ENCODE measurements around the gene SLC12A2.

Gene SLC12A2

DNA sequence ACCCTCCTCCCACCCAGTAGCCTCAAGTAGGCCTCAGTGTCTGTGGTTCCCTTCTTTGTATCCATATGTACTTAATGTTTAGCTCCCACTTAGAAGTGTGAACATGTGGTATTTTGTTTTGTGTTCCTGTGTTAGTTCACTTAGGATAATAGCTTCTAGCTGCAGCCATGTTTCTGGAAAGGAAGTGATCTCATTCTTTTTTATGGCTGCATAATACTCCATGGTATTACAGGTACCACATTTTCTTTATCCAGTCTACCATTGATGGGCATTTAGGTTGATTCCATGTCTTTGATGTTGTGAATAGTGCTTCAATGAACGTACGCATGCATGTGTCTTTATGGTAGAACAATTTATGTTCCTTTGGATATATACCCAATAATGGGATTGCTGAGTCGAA lies 74.8 kb downstream of the SLC12A2 start:
- Histone ChIP-seq H3K27ac (ENCODE audit: low read length) (no peak overlapping the region), H3K27me3 (ENCODE audit: control insufficient read depth in 1 of 2, insufficient read depth in 2 of 2, low read length in 2 of 2) (no peaks in the 10 kb centered on the region), H3K4me1 (ENCODE audit: control insufficient read depth, insufficient read depth, low read length) (no peaks in the 10 kb centered on the region), H3K9me3 (ENCODE audit: control insufficient read depth in 2 of 2, low read length in 2 of 2) (no peaks in the 10 kb centered on the region), H3K36me3 (ENCODE audit: control insufficient read depth in 2 of 2, insufficient read depth in 2 of 2, low read length in 2 of 2) (peaks cover 7 to 18% of the 10 kb centered on the region in 2 donors), H3K4me3 (ENCODE audit: low read length in 2 of 2) (no peak overlapping the region), H3K9ac (ENCODE audit: low read length in 2 of 2) (no peak overlapping the region)

DNA sequence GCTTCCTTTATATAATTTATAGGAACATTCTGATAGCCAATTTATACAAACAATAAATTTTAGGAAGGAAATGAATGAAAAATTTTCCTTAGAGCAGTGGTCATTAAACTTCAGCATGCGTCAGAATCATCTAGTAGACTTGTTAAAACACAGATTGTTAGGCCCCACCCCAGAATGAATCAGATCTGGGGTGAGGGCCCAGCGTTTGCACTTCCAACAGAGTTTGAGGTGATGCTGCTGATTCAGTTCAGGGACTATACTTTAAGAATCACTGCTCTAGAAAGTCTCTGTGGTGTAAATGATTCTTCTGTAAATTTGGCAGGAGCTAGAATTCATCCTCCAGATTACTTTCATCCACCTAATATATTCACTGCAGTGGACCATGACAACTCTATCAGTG lies 80.4 kb downstream of the SLC12A2 start:
- Histone ChIP-seq H3K9me3 (ENCODE audit: control insufficient read depth in 2 of 2, low read length in 2 of 2) (no peaks in the 10 kb centered on the region), H3K4me1 (ENCODE audit: control insufficient read depth, insufficient read depth, low read length) (no peaks in the 10 kb centered on the region), H3K36me3 (ENCODE audit: control insufficient read depth in 2 of 2, insufficient read depth in 2 of 2, low read length in 2 of 2) (peaks cover 6 to 11% of the 10 kb centered on the region in 2 donors), H3K4me3 (ENCODE audit: low read length in 2 of 2) (no peak overlapping the region), H3K27ac (ENCODE audit: low read length) (no peak overlapping the region), H3K27me3 (ENCODE audit: control insufficient read depth in 1 of 2, insufficient read depth in 2 of 2, low read length in 2 of 2) (no peaks in the 10 kb centered on the region), H3K9ac (ENCODE audit: low read length in 2 of 2) (no peak overlapping the region)

DNA sequence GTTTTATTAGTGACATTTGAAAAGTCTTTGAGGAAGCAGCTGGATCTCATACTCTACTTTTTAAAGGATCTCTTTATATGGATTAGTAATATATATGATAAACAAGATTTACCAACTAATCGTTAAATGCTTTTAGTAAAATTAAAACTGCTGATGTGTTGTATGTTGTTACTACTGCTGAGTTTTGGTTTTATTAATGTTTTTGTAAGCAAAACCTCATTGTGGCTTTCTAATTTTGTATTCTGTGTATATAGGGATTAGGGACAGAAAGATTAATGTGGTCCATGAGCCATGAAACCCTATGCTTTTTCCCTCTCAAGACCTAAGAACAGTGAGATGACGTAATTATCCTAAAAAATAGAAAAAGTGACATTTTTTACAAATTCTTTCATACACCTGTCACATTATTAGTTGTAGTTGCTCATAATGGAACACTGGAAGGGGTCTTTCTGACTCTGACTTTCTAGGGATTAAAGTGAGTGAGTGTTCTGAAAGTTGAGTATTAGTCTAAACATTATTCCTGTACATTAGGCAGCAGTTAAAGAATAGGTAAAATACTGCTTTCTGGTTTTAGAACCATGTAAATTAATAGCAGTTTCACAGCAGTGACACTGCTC lies 85.9 kb downstream of the SLC12A2 start:
- Histone ChIP-seq H3K9ac (ENCODE audit: low read length in 2 of 2) (no peak overlapping the region), H3K36me3 (ENCODE audit: control insufficient read depth in 2 of 2, insufficient read depth in 2 of 2, low read length in 2 of 2) (peaks cover 0 to 4% of the 10 kb centered on the region in 2 donors), H3K9me3 (ENCODE audit: control insufficient read depth in 2 of 2, low read length in 2 of 2) (no peaks in the 10 kb centered on the region), H3K27me3 (ENCODE audit: control insufficient read depth in 1 of 2, insufficient read depth in 2 of 2, low read length in 2 of 2) (no peaks in the 10 kb centered on the region), H3K4me1 (ENCODE audit: control insufficient read depth, insufficient read depth, low read length) (no peaks in the 10 kb centered on the region), H3K4me3 (ENCODE audit: low read length in 2 of 2) (no peak overlapping the region), H3K27ac (ENCODE audit: low read length) (no peak overlapping the region)

DNA sequence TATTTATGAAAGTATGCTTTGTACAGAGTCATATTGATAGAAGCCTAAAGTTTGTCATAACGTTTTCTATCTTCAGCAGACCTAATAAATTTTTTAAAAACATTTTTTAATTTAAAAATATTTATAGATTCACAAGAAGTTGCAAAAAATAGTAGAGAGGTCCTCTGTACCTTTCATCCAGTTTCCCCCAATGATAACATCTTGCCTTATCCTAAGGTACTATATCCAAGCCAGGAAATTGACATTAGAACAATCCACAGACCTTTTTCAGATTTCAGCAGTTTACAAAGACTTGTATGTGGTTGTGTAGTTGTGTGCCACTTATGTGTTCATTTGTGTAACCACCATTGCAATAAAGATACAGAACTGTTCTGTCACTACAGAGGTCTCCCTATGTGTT lies 88.5 kb downstream of the SLC12A2 start:
- Histone ChIP-seq H3K4me1 (ENCODE audit: control insufficient read depth, insufficient read depth, low read length) (no peaks in the 10 kb centered on the region), H3K4me3 (ENCODE audit: low read length in 2 of 2) (no peak overlapping the region), H3K27ac (ENCODE audit: low read length) (no peak overlapping the region), H3K27me3 (ENCODE audit: control insufficient read depth in 1 of 2, insufficient read depth in 2 of 2, low read length in 2 of 2) (no peaks in the 10 kb centered on the region), H3K9ac (ENCODE audit: low read length in 2 of 2) (no peak overlapping the region), H3K36me3 (ENCODE audit: control insufficient read depth in 2 of 2, insufficient read depth in 2 of 2, low read length in 2 of 2) (peaks cover 0 to 4% of the 10 kb centered on the region in 2 donors), H3K9me3 (ENCODE audit: control insufficient read depth in 2 of 2, low read length in 2 of 2) (no peaks in the 10 kb centered on the region)

DNA sequence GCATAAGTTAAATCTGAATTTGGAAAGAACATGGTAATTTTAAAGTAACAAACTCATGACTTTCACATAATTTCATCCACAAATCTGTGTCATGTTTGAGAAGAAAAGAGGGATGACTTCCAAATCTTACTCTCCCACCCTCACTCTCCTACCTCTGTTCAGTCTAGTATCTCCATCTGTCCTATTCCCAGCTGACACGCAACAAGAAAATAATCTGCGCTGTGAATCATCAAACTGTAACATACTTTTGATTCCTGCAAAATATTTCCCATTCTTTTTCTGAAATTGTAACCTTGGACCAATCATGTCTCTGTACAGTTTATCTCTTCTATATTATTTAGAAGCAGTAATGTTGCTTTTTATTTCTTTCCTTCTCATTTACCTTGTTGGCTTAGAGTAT lies 91.4 kb downstream of the SLC12A2 start:
- Histone ChIP-seq H3K36me3 (ENCODE audit: control insufficient read depth in 2 of 2, insufficient read depth in 2 of 2, low read length in 2 of 2) (peaks cover 0 to 6% of the 10 kb centered on the region in 2 donors), H3K4me1 (ENCODE audit: control insufficient read depth, insufficient read depth, low read length) (no peaks in the 10 kb centered on the region), H3K27ac (ENCODE audit: low read length) (no peak overlapping the region), H3K4me3 (ENCODE audit: low read length in 2 of 2) (no peak overlapping the region), H3K27me3 (ENCODE audit: control insufficient read depth in 1 of 2, insufficient read depth in 2 of 2, low read length in 2 of 2) (no peaks in the 10 kb centered on the region), H3K9ac (ENCODE audit: low read length in 2 of 2) (no peak overlapping the region), H3K9me3 (ENCODE audit: control insufficient read depth in 2 of 2, low read length in 2 of 2) (no peaks in the 10 kb centered on the region)

DNA sequence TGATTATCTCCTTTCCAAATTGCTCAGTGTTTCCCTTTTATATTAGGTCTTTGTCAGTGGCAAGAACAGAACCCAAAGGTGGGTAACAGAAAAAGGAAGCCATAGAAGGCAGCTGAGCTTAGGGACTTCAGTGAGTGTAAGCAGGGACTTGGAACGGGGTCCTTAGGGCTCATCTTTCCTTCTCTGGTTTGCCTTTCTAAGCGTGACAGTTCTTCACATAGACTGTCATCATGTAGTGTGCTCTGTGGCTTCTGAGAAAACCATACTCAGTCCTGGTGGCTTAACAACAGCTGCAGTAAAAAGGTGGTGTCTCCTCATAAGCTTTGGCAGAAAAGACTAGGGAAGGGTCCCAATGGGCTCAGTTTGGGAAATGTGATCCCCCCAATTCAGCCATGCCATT lies 108.8 kb downstream of the SLC12A2 start:
- no peak overlapping the region for H3K27ac ChIP-seq (ENCODE audit: low read length)
- H3K4me3 ChIP-seq (ENCODE audit: low read length in 2 of 2), result no peak overlapping the region
- no peaks in the 10 kb centered on the region for H3K27me3 ChIP-seq (ENCODE audit: control insufficient read depth in 1 of 2, insufficient read depth in 2 of 2, low read length in 2 of 2)
- peaks cover 0 to 5% of the 10 kb centered on the region in 2 donors for H3K36me3 ChIP-seq (ENCODE audit: control insufficient read depth in 2 of 2, insufficient read depth in 2 of 2, low read length in 2 of 2)
- no peaks in the 10 kb centered on the region for H3K4me1 ChIP-seq (ENCODE audit: control insufficient read depth, insufficient read depth, low read length)
- no peaks in the 10 kb centered on the region for H3K9me3 ChIP-seq (ENCODE audit: control insufficient read depth in 2 of 2, low read length in 2 of 2)
- no peak overlapping the region for H3K9ac ChIP-seq (ENCODE audit: low read length in 2 of 2)

DNA sequence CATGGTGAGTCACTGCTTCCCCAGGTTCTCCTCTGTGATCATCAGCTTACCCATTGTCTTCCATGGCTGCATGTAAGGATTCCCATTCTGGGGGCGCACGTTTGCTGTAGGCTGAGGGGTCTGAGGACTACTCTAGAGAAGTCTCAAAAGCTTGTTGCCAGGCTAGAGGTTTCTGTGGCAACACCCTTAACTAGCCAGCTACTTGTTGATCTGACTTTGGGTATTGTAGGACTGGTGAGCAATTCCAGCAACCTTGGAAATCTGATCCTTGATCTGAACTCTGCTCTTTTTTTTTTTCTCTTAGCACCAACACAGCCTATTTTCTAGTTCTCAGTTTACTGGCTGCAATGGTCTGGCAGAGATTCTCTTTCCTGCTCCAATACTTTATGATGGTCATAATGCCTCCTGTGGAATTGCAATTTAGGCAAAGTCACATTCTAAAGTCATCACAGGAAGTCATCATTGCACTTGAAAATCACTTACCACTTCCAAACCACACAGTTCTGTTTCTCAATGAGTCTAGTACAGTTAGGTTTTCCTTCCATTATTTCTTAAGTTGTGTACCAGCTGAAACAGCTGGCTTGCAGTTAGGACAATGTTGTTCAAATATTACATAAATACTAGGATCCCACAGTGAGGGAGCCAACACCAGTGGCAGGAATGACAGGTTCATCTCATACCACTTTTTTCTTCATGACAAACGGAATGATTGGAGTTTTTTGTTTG lies 110.3 kb downstream of the SLC12A2 start:
- Histone ChIP-seq H3K9ac (ENCODE audit: low read length in 2 of 2) (no peak overlapping the region), H3K36me3 (ENCODE audit: control insufficient read depth in 2 of 2, insufficient read depth in 2 of 2, low read length in 2 of 2) (peaks cover 0 to 8% of the 10 kb centered on the region in 2 donors), H3K27me3 (ENCODE audit: control insufficient read depth in 1 of 2, insufficient read depth in 2 of 2, low read length in 2 of 2) (no peaks in the 10 kb centered on the region), H3K9me3 (ENCODE audit: control insufficient read depth in 2 of 2, low read length in 2 of 2) (no peaks in the 10 kb centered on the region), H3K4me1 (ENCODE audit: control insufficient read depth, insufficient read depth, low read length) (no peaks in the 10 kb centered on the region), H3K4me3 (ENCODE audit: low read length in 2 of 2) (no peak overlapping the region), H3K27ac (ENCODE audit: low read length) (no peak overlapping the region)

DNA sequence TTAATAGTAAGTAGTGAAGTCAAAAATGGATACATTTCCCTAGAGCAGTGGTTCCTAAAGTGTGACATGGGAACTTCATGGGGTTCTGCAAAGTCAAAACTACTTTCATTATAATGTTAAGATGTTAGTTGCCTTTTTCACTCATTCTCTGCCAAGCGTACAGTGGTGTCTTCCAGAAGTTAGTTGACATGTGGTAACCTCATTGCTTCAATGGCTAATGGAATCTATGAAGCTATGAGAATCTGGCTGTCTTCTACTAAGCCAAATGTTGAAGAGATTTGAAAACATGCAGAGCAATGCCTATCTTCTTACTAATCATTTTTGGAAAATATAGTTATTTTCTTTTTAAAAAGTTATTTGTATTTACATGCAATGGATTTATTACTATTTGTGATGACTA lies 111.8 kb downstream of the SLC12A2 start:
- Histone ChIP-seq H3K4me3 (ENCODE audit: low read length in 2 of 2) (no peak overlapping the region), H3K27me3 (ENCODE audit: control insufficient read depth in 1 of 2, insufficient read depth in 2 of 2, low read length in 2 of 2) (no peaks in the 10 kb centered on the region), H3K9me3 (ENCODE audit: control insufficient read depth in 2 of 2, low read length in 2 of 2) (no peaks in the 10 kb centered on the region), H3K27ac (ENCODE audit: low read length) (no peak overlapping the region), H3K36me3 (ENCODE audit: control insufficient read depth in 2 of 2, insufficient read depth in 2 of 2, low read length in 2 of 2) (peaks cover 0 to 9% of the 10 kb centered on the region in 2 donors), H3K9ac (ENCODE audit: low read length in 2 of 2) (no peak overlapping the region), H3K4me1 (ENCODE audit: control insufficient read depth, insufficient read depth, low read length) (no peaks in the 10 kb centered on the region)

DNA sequence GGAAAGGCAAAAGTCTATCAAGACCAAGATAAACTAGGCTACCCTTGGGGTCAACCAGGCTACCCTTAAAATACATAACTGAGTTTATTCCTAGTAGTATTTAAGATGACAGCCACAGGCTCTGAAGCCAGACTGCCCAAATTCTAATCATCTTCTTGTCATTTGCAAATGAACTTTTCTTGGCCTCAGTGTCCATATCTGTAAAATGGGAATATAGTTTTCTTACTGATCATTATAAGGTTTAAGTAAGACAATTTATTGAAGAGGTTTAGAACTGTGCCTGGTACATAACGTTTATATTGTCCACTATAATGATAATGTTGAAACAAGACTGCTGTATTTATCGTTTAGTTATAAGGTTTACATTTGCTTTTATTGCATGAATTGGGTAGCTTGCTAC lies 112.5 kb downstream of the SLC12A2 start:
- Histone ChIP-seq H3K27ac (ENCODE audit: low read length) (no peak overlapping the region), H3K9me3 (ENCODE audit: control insufficient read depth in 2 of 2, low read length in 2 of 2) (no peaks in the 10 kb centered on the region), H3K4me3 (ENCODE audit: low read length in 2 of 2) (no peak overlapping the region), H3K4me1 (ENCODE audit: control insufficient read depth, insufficient read depth, low read length) (no peaks in the 10 kb centered on the region), H3K27me3 (ENCODE audit: control insufficient read depth in 1 of 2, insufficient read depth in 2 of 2, low read length in 2 of 2) (no peaks in the 10 kb centered on the region), H3K9ac (ENCODE audit: low read length in 2 of 2) (no peak overlapping the region), H3K36me3 (ENCODE audit: control insufficient read depth in 2 of 2, insufficient read depth in 2 of 2, low read length in 2 of 2) (peaks cover 0 to 9% of the 10 kb centered on the region in 2 donors)

DNA sequence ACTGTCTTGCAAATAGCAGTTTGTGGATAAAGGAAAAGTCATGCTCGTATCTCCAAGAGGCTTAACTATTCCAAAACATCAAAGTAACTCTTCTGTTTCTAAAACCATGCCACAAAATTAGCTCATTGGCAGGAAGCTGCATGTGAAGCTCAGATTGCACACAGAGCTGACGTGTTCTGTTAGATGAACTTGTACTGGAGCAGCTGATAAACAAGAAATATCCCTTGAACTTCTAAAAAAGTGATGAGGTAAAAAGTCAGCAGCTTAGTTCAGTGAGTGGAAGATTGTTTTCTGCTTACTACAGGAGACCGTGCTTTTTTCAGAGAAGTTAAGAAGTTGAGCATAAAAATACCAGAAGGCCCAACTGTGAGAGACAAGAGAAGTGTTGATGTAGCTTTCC lies 113.2 kb downstream of the SLC12A2 start:
- Histone ChIP-seq H3K9me3 (ENCODE audit: control insufficient read depth in 2 of 2, low read length in 2 of 2) (no peaks in the 10 kb centered on the region), H3K27me3 (ENCODE audit: control insufficient read depth in 1 of 2, insufficient read depth in 2 of 2, low read length in 2 of 2) (no peaks in the 10 kb centered on the region), H3K9ac (ENCODE audit: low read length in 2 of 2) (no peak overlapping the region), H3K36me3 (ENCODE audit: control insufficient read depth in 2 of 2, insufficient read depth in 2 of 2, low read length in 2 of 2) (peaks cover 0 to 9% of the 10 kb centered on the region in 2 donors), H3K4me1 (ENCODE audit: control insufficient read depth, insufficient read depth, low read length) (no peaks in the 10 kb centered on the region), H3K4me3 (ENCODE audit: low read length in 2 of 2) (no peak overlapping the region), H3K27ac (ENCODE audit: low read length) (no peak overlapping the region)

DNA sequence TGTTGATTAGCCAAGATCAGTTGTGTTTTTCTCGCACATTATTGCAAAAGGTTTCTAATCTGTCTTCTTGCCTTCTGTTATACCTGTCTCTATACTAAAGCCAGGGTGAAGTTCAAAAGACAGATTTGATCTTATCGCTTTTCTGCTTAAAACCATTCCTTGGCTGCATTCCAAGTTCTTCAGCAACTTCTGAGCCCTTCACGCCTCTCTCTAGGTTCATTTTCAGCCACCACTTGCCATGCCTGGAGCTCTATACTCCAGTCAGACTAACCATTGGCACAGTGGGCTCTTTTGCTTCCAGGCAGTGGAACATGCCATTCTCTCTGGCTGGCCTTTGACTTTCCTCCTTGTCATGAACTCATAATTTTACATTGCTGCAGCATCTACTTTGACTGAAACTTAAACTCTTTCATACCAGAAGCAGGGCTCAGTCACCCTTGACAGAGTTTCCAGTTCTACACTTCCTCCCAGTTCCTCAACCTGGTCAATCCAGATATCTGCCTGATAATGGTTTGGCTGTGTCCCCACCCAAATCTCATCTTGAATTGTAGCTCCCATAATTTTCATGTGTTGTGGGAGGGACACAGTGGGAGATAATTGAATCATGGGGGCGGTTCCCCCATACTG lies 114.4 kb downstream of the SLC12A2 start:
- H3K4me3 ChIP-seq (ENCODE audit: low read length in 2 of 2), result no peak overlapping the region
- peaks cover 0 to 9% of the 10 kb centered on the region in 2 donors for H3K36me3 ChIP-seq (ENCODE audit: control insufficient read depth in 2 of 2, insufficient read depth in 2 of 2, low read length in 2 of 2)
- no peak overlapping the region for H3K27ac ChIP-seq (ENCODE audit: low read length)
- H3K9me3 ChIP-seq (ENCODE audit: control insufficient read depth in 2 of 2, low read length in 2 of 2), result no peaks in the 10 kb centered on the region
- H3K27me3 ChIP-seq (ENCODE audit: control insufficient read depth in 1 of 2, insufficient read depth in 2 of 2, low read length in 2 of 2), result no peaks in the 10 kb centered on the region
- no peaks in the 10 kb centered on the region for H3K4me1 ChIP-seq (ENCODE audit: control insufficient read depth, insufficient read depth, low read length)
- no peak overlapping the region for H3K9ac ChIP-seq (ENCODE audit: low read length in 2 of 2)
